ENCODE results near the gene ECEL1.

Gene ECEL1

DNA sequence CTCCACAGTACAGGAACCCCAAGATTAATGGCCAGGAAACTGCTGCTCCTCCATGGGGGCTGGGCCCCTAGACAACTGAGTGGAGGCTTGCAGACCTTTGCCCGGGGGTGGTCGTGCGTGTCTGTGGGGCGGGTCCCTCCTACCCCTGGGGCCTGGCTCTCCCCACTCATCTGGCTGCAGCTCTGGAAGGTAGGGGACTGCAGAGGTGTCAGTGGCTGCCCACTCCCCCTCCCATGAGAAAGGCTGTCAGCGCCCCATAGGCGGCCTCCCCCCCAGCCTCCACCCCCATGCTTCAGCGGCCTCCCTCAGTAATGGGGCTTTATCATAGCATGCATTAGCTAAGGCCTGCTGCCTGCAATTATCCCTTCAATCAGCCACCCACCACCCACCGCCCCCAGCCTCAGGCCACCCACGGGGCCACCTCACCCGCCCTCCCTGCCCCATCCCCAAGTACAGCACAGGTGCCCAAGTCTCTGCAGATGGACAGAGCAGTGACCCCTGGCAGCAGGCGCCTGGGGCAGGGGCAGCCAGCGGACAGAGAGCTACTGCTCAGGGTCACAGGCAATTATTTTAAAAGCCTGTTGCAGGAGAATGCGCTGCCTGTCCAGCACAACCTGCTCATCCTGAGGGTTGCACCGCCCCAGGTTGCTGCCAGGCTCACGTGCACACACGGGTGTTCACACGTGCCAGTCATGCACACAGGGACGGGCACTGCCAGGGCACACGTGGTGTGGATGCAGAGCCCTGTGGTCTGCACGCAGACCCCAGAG lies 9.1 kb upstream of the ECEL1 start:
- no peak for DNase-seq

DNA sequence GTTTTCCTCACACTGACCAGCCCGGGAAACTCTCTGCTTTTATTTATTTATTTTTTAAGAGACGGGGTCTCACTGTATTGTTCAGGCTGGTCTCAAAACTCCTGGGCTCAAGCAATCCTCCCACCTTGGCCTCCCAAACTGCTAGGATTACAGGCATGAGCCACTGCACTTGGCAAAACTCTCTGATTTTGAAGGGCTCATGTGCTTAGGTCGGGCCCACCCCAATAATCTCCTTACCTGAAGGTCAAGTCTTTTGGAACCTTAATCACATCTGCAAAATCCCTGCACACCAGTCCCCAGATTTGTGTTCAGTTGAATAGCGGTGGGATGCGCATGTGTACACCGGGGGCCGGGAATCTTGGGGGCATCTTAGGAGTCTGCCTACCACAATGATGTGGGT lies 7.7 kb upstream of the ECEL1 start:
- no peak for DNase-seq

DNA sequence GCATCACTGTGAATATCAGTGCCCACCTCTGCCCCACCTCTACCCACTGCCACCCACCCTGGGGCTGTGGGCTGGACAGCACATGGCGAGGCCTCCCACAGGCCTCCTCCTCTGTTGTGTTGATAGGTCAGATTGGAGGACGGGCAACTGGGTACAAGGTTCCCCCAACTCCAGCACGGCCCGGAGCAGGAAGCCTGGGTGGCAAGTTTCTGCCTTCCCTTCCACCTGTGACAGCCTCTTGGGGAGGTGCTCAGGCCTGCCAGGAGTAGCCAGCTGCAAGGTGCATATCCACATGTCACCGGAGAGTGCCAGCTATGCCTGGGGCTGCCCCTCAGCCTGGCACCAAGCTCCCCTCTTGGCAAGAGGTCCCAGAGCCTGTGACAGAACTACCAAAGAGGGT lies 6.9 kb upstream of the ECEL1 start:
- DNase-seq, result no peak

- no peak for DNase-seq
Measured at GRCh38 chr2:232493701-232494474, 6.3 kb upstream of the ECEL1 start.

- no peak for DNase-seq
Measured at GRCh38 chr2:232492963-232493700, 5.5 kb upstream of the ECEL1 start.

GRCh38 chr2:232492236-232492848 lies 4.7 kb upstream of the ECEL1 start:
- DNase-seq, result no peak

DNA sequence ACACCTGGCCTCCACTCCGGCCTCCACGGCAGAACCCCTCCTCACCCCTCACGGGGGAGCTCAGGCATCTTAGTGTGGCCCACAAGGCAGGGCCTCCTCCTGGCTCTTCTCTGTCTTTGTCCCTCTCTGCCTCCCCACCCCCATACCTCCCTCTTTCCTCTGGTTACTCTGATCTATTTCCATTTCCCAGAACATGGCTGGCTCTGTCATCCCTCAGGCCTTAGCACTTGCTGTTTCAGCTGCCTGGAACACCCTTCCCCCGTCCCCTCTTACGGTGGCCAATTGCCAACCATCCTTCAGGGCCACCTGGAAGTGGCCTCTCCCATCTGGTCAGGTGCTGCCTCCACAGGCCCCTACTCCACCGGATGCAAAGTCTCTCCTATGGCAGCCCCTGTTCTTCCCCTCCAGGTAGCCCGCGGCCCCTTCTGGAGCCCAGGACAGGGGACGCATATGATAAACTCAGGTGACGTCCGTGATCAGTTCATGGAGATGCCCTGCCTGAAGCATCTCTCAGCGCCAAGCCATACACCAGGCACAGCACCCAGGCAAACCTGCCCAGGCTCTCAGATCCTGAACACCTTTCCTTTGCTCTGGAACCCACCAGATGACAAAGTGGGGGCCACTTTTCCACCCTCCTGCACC lies 3.6 kb upstream of the ECEL1 start:
- no peak for DNase-seq

DNA sequence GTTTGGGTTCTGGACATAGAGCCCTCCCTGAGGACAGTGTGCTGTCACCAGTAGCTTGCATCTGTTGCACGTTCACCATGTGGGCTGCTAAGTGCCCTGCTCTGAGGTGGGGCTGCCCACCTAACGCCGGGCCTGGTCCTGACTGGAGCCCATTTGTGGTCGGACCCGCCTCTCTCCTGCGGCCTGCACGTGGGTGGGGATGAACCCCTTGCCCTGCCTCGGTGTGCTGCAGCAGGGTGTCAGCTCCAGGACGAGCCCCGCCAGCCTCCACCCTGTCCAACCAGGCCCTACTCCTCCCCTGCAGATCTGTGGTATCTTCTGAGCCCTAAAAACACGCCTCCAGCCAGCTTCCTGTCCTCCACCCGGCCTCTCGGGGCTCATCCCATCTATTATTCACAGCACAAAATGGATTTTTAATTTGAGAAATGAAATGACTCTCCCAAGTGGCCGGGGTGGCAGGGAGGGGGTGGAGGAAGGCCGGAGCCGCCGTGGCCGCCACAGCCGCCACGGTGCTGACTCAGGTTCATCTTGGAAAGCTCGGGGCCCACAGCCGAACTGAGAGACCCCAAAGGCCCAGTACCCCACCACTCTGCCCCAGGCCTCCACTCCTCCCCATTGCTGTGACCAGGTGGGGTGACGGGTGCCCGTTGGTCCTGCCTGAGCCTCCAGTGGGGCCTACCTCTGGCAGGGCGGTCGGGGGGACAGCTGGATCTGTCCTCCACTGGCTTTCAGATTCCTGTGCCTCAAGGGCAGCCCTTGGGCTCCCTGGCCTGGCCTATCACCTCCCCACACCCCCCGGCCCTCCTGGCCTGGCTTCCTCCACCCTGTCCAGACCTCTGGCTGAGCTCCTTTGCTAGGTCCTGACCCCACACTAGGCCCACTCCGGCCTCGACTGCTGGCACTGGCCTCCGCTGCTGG lies 2.8 kb upstream of the ECEL1 start:
- no peak for DNase-seq

DNA sequence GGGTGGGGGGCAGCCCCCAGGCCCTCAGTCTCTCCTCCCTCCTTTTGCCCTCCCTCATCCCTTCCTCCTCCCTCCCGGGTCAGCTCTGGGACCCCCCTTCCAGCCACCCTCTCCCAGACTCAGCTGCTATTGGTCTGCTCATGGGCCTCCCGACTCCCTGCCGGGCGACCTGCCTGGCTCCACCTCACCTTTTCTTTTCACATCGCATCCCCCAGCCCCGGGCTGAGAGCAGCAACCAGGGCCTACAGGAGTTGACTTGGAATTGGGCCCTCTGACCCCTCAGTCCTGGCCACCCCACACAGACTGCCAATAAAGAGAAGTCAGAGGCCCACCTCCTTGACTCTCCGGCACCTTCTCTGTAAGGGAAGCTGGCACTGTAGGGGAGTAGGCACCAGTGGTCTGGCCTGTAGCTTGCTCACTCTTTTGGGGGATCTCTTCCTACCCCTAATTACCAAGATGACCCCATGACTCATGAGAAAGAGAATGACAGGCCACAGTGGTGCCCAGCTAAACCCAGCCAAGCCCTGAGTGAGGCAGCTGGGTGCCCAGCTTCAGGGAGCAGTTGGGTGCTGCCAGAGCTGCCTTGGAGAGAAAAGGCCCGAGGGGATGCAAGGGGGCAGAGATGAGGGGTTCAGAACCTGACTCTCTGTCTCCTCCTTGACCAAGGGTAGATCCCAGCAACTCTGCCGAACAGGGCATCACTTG lies 2.0 kb upstream of the ECEL1 start:
- no peak for DNase-seq

DNA sequence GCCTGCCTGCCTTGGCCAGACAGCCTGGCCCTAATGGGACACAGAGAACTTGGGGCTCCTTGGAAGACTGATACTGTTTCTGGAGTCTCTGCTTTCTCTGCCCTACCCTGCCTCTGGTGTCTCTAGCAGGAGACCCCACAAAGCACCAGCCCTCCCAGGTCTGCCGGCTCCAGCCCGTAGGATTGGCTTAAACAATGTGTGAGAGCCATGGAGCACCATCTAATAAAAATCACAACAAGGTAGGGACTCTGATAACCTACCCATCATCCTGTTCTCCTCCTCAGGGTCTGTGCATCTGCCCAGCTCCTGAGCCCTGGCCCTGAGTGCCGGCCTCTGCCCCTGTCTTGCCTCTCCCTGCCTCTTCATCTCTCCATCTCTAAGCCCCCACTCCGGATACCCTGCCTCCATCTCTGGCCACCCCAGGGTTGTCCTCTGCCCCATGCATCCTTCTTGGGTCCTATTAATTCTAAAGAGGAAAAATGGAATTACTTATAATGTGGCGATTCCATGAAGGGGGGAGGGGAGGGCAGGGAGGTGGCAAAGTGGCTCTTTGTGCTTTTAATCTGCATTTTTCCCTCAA lies 1.2 kb upstream of the ECEL1 start:
- no peak for DNase-seq

- no peak for DNase-seq
Measured at GRCh38 chr2:232488097-232488711, 570 bp upstream of the ECEL1 start.

DNA sequence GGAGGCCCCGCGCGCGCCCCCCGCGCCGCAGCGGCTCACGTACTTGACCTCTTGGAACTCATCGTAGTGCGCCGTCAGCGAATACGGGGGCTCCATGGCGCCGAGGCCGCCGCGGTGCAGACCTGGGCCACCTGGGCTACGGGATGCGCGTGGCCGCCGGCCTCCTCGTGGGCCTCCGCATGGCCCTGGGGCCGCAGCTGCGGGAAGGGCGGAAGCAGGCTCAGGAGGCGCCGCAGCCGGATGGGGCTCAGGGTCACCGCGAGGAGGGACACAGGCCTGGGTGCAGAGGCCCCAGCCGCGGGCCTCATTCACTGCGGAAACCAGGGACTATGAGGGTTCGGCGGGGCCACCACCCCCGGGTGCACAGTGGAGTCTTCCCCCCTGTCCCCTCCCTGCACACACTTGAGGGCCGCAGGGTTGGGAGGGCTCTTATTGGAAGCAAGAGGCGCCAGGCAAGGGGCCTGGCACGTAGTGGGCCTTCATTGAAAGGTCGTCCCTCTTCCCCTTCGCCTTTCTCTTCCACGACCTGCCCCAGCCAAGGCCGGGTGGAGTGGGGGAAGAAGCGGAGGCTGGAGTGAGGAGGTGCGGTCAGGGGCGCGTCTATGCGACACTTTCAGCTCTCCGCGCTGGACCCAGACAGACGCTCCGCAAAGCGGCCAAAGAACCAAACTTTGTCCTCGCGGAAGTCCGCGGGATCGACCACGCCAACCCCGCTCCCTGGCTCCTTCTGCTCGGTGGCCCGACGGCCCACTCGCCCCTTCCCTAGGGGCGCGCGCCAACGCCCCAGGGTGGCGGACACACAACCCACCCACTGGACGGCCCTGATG lies 863 bp downstream of the ECEL1 start:
- DNase-seq, result no peak

- no peak for DNase-seq
Measured at GRCh38 chr2:232485757-232486557, 1.7 kb downstream of the ECEL1 start.

GRCh38 chr2:232485348-232485756 lies 2.3 kb downstream of the ECEL1 start:
- DNase-seq, result no peak

- no peak for DNase-seq
Measured at GRCh38 chr2:232484628-232485347, 2.8 kb downstream of the ECEL1 start.

DNA sequence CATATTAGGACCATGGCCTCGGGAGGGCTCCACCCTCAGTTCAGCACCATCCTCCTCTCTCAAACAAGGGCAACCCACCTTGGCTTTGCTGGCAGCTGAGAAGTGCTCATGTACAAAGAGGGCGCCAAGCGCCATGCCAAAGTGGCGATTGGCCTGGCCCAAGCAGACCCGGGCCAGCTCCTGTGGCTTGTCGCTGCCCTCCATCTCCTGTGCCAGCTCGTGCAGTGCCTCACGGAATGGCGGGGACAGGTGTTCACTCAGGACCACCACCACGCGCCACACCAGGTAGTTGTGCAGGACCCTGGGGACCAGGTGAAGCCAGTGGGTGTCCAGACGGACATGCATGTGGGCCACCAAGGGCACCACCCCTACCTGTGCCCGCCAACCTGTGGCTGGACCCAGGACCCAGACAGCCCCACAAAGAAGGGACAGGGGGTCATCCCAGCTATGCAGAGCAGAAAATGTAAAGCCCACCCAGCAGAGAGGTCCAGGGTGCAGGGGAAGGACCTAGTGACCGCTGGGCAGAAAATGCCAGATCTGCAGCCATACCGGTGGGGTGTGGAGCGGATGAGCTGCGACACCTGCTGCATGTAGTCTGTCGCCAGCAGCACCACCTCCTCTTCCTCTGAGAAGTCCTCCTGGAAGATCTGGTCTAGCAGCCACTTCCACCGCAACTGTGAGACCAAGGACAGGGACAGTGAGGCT lies 3.6 kb downstream of the ECEL1 start:
- DNase-seq, result no peak

Measured in CD4-positive, alpha-beta T cell treated with Interleukin-17A for 4 hours (primary cell).